COLO668 (cell line): Measurements from ENCODE around the gene KRTAP29-1.
"Not testable (repeated sequence)": the region's sequence is repeated elsewhere in the genome, so short reads cannot be mapped to it uniquely, and the experiment has no call there.

Source experiments
- DNase-seq: peaks from one replicate; lab custom pipeline; 2025; ENCODE audit not compliant: unreplicated experiment; lab: John Stamatoyannopoulos, UW

Gene KRTAP29-1

DNA sequence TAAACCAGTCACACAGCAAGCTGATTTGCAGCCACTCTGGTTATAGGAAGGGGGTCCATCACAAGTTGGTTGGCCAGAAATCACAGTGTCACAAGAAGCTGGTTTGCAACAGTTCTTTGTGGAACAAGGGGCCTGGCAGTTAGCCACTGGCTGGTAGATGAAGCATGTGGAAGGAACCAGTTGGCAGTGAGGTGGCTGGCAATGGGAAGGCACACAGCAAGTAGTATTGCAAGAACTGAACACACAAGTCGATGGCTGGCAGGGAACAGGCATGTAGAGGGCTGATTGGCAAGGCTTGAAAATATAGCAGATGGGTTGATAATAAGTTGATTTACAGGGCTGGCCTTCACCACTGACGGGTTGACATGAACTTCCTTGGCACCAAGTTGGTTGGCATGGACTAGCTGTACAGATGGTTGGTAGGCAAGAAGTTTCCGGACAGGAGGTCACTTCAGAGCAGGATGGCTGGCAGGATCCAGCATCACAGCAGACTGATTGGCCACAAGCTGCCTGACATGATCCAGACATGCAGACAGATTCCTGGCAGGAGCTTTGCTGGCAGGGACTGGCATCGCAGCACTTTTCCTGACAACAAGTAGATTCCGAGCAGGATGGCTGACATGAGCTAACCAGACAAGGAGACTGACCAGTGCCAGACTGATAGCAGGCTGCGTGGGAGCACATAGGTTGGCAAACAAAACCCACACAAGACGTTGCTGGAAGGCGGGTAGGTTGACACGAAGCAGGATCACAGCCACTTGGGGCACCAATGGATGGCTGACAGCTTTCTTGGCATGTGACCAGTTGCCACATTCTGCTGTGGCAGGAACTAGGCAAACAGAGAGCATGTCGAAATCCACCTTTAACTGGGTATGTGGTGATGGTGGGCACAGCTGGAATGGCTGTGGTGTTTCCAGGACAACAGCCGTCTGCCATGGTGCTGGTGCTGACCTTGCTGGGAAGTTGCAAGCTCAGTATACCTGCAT, at the start of gene KRTAP29-1:
Gene KRTAP29-1, minus strand, starts transcription at position 936 of the 986 bp plus-strand sequence. Its CDS starts 0 bp downstream, at position 936.
- no peak for DNase-seq

DNA sequence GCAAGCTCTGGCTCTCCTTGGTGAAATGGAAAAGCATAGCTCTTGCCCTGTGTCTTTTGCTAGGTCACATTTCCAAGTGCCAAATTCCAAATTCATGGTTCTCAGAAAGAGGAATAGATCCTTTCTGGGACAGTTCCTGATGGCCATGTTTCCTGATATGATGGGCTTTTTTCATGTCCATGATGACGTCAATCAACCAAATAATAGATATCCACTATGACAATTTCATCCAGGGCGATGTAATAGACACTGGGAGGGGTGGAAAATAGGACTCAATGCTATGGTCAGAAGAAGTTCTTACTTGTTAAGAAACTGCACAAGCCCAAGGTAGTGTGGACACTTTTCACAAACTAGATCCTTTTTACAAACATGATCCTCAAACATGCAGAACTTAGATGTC, 48.5 kb upstream of the KRTAP29-1 start:
- DNase-seq = no peak

DNA sequence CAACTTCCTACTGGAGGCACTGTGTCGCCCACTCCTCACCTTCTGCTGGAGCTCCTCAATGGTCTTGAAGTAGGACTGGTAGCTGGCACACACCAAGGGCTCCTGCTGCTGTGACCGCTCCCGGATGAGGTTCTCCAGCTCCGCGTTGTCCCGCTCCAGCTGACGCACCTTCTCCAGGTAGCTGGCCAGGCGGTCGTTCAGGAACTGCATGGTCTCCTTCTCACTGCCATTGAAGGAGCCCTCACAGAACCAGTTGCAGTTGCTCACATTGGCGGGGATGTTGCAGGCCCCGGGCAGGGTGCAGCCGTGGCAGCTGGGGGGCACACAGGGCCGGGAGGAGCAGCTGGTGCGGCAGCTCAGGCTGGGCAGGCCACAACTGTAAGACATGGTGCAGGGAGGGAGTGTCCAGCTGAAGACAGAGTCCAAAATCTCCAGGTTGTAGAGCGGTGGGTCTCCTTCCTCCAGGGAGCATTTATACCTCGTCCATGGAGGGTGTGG, 47.8 kb upstream of the KRTAP29-1 start, which contains the start of gene KRT33A:
Gene KRT33A, minus strand, starts transcription at position 448 of the 498 bp plus-strand sequence. Its CDS starts 61 bp downstream, at position 387.
- DNase-seq = not testable (repeated sequence)

- no peak for DNase-seq
Measured at GRCh38 chr17:41347869-41348760, 45.5 kb upstream of the KRTAP29-1 start.

GRCh38 chr17:41346421-41346820, 43.8 kb upstream of the KRTAP29-1 start:
- not testable (repeated sequence) for DNase-seq

DNA sequence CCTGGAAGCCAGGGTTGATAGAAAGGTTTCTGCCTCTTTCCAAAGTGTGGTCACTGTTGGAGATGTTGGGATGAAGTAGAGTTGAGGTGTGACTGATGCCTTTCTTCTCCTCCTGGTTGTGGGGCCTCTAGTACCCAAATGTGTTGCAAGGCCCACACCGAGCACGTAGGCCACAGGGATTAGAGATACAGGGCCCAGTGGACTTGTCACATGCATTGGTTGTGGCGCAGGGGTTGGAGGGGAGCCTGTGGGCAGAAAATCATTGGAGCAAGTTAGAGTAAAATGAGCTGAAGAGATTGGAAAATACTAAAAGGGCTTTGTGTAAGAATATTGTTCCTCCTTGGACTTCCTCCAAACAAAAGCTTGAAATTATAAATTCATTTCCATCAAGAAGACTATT, 43.3 kb upstream of the KRTAP29-1 start:
- DNase-seq = no peak

GRCh38 chr17:41343029-41343428, 40.4 kb upstream of the KRTAP29-1 start:
- DNase-seq = no peak

GRCh38 chr17:41340934-41341861, 38.5 kb upstream of the KRTAP29-1 start:
- no peak for DNase-seq

DNA sequence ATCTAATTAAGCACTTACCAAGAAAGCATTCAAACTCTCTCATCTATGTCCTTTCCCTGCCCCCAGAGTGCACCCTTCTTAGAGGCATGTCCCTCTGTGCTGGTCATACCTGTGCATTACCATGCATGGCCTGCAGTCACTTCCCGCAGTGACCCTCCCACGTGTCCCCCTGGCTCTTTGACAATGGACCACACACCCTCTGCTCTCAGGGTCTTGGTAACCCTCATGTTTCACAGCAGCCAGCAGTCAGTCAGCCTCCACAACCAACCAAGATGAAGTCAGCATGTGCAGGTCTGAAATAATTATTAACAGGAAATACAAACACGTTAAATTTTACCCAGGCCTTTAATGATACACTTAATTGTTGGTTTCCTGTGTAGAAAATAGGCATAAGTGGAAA, 37.8 kb upstream of the KRTAP29-1 start:
- DNase-seq = no peak

DNA sequence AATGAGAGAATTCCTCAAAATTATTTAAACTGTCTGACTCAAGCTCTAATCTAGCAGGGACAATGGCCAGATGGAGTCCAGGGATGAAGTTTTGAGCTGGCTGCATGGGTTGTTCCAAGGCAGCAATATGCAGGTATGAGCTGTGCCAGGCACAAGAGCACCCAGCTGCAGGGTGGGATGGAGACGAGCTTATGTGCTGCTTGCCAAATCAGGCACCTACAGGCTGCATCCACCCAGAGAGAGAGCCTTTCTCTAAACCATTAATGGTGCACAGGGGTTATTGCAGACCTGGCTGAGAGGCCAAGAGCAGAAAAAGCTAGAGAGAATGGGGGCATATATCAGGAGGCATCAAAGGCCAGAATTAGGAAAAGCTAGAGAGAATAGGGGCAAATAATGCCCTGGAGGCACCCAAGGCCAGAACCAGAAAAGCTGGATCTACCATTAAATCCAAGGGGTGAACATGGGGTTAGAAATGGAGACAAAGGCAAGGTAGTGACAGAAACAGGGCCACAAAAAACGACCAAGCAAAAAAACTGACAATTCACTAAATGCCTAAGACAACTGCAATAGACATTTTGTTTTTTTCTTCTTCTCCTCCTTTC, 37.0 kb upstream of the KRTAP29-1 start:
- no peak for DNase-seq

DNA sequence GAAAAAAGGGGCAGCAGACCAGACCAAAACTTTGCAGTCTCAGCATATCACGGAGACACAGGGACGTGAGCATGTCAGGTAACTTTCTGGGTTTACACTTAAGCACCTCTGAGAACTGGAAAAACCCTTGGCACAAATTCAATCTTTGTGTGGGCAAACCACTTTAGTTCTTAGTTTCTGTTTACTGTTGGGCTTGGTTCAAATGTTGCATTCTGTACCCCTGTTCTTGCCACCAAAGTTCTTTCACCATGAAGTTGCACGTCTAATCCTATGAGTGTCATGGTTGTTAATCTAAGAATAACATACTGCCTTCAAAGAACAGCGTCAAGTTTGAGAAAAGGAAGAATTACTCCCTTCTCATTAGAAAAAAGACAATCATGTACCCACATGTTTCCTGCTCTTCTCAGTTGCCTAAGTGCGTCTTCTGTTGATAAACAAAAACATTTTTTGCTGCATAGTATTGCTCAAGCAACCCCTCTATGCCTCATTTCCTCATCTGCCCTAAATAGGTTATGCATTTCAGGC, 36.4 kb upstream of the KRTAP29-1 start:
- DNase-seq = no peak

DNA sequence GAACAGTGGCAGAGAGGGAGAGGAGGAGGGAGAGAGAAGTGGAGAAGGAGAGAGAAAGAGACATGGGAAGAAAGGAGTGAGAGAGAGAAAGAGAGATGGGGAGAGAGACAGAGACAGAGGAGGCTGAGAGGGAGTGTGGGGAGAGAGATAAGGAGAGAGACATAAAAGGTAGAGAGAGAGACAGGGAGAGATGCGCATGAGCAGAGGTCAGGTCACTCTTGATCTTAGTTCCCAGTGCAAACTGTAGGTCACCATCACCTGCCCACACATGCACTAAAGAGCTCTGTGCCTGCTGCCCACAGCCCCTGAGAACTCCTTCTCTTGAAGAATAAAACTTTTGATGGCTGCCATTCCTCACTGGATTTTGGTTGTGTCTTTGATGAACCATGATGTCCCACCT, 33.1 kb upstream of the KRTAP29-1 start:
- no peak for DNase-seq

DNA sequence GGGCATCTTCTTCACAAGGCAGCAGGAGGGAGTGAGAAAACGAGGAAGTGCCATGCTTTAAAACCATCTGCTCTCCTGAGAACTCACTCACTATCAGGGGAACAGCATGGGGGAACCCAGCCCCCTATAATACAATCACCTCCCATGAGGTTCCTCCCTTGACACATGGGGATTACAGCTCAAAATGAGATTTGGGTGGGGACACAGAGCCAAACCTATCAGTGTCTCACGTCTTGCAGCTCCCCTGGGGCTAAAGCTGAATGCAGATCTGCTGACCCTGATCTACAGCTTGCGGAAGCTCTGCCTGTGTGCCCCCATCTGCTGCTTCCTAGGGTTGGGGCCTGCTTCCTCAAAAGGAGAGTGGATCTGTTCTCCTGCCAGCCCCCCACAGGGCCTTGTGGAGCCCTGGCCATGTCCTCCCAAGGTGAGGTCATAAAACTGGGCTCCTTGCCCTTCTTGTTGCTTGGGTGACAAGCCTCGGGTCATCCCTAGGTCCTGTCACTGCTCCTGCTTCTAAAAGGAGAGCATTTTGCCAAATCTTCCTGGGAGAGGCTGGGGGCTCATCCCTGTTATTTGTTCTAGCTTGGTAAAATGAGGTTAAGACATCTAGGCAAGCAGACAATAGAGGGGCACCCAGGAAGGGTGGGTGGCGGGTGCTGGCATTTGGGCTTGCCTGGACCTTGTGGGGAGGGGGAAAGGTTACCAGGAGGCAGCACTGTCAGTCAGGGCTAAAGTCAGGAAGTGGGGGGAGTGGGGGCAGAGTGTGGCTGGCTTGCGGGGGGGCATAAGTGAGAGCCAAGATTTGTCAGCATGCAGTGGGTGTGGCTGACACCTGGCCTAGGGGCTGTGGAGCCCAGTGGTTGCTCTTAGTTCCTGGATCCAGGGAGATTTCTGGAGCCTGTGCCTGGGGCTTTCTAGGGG, 32.0 kb upstream of the KRTAP29-1 start:
- no peak for DNase-seq

- DNase-seq = no peak
Measured at GRCh38 chr17:41333836-41334235, 31.2 kb upstream of the KRTAP29-1 start.

GRCh38 chr17:41333098-41333497, 30.4 kb upstream of the KRTAP29-1 start:
- no peak for DNase-seq

DNA sequence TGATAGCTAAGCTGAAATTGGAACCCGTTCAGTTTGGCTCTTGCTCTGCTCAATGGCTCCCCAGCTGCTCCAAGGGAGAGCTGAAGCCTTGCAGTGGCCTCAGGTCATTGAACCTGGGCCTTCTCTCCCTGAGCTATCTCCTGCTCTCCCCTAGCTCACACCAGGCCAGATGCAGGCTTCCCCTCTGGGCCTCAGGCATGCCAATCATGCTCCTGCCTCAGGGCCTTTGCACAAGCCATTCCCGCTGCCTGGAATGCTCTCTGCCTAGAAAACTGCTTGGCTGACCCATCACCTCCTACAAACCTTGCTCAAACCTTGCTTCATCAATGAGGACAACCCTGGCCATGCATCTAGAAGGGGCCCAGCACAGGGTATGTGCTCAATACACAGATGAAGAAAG, 29.6 kb upstream of the KRTAP29-1 start:
- DNase-seq = no peak

DNA sequence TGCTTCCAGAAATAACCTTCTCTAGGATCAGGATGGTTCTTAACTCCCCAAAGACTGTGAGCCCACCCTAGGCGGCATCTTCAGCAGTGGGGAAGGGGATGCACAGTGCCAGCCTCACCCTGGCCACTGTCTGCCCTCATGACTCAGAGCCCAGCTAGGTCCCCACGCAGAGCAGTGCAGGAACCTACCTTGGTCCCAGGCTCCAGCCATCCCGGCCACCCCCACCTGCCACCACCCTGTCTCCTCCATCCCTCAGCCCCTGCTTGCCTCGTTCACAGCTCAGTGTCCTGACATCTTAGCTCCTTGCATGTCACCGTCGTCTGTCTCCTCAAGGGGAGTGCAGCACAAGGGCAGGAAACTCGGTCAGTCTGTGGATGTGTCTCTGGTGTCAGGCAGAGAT, 29.0 kb upstream of the KRTAP29-1 start:
- no peak for DNase-seq

DNA sequence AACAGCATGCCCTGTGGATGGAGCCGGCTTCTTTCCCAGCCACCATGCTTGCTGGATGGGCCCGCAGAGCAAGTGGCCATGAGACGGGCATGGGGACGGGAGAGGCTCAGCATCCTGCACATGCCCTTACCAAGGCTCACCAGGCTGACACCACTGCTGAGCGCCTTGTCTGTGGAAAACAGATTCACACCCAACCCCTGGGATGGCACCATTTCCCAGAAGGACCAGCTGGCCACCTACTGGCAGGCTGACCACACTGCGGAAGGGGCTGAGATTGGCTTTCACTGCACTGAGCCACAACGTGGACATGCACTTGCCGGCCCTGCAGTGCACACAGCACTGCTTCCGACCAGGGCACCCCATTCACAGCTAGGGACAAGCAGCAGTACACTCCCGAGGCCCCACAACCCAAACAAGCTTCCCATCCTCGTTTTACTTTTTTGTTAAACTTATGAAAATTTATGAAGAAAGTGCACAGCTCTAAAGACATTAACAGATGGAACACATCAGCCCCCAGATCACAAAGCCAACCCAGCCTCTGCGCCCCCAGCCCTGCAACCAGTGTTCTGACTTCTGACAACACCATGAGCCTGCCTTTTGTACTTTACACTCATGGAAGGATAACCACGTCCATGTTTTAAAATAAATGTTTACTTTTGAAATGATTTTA, 26.8 kb upstream of the KRTAP29-1 start:
- DNase-seq = peak; percentile 35
